Thoracic aorta (tissue), 2 donors: ENCODE data around the gene RGL1. TPM values are rescaled to one million over a fixed set of nuclear protein-coding genes. Genes with fewer than 3 reads are reported as not detected.

Experiments used
- ATAC-seq: fragments of 150-250 bp; one replicate; pipeline ENCODE4 v1.8.0; 2017; ENCODE audit warnings: low read depth; ENCODE audit not compliant: insufficient number of reproducible peaks, low FRiP score
- DNase-seq: peaks from one replicate; pipeline ENCODE4 v3.0.0-alpha.2; 2020; ENCODE audit warnings: low spot score
- H3K27ac ChIP-seq, 2 donors: fragments of 200-600 bp; sonication (generic); 1 replicate in 1 of 2; 2 replicates in 1 of 2; pipeline ENCODE4 v1.5.1; 2016; ENCODE audit warnings: mild to moderate bottlenecking in 2 of 2, moderate library complexity in 2 of 2
- H3K27me3 ChIP-seq: fragments of 200-600 bp; sonication (generic); replicated peaks from 2 replicates; pipeline ENCODE4 v1.6.0; 2016; ENCODE audit warnings: mild to moderate bottlenecking; ENCODE audit not compliant: insufficient read depth
- H3K36me3 ChIP-seq: fragments of 200-600 bp; sonication (generic); one replicate; pipeline ENCODE4 v1.5.1; 2016
- H3K4me1 ChIP-seq, 2 donors: fragments of 200-600 bp; sonication (generic); 1 replicate in 1 of 2; 2 replicates in 1 of 2; pipeline versions ENCODE4 v1.5.1 to v1.6.0; 2016; ENCODE audit warnings: low read depth in 2 of 2, mild to moderate bottlenecking in 1 of 2; ENCODE audit not compliant: control insufficient read depth in 1 of 2
- H3K4me3 ChIP-seq: fragments of 200-600 bp; sonication (generic); 2 replicates; pipeline ENCODE4 v1.5.1; 2016; ENCODE audit warnings: mild to moderate bottlenecking
- H3K9me3 ChIP-seq: fragments of 200-600 bp; sonication (generic); 2 replicates; pipeline ENCODE4 v1.5.1; 2016
- total RNA-seq, 2 donors: library from RNA; depleted of rRNA; stranded (reverse); fragments of >200 nt; gene quantifications; one replicate each; pipeline versions ENCODE4 v1.1.0 to v1.2.3, GENCODE V29; 2016
- TF ChIP-seq, protein P1 (sequence below): fragments of 200-600 bp; sonication (generic); IDR thresholded peaks from one replicate; pipeline ENCODE4 v1.5.1; 2019; ENCODE audit warnings: antibody characterized with exemption

Gene RGL1
- total RNA-seq, 2 donors from 2014 or later = 27.6 to 35.7 TPM

DNA sequence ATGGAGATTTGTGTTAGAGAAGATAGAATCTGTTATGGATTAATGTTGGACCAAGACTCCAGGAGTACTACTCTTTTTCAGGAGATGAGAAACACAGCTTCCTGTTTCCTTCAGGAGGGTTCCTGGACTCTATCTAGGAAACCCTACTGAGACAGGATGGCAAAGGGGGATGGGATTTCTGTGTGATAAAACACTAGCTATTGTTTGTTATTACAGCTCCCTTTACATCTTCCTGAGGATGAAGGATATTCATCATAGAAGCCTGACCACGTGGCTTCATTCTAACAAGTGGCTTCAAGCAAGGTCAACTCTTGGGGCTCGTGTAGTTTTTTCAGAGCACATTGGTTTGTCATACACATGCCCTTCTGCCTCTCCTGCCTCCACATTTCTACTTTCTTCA lies 33.3 kb downstream of the RGL1 start:
- TF ChIP-seq, protein P1, sequence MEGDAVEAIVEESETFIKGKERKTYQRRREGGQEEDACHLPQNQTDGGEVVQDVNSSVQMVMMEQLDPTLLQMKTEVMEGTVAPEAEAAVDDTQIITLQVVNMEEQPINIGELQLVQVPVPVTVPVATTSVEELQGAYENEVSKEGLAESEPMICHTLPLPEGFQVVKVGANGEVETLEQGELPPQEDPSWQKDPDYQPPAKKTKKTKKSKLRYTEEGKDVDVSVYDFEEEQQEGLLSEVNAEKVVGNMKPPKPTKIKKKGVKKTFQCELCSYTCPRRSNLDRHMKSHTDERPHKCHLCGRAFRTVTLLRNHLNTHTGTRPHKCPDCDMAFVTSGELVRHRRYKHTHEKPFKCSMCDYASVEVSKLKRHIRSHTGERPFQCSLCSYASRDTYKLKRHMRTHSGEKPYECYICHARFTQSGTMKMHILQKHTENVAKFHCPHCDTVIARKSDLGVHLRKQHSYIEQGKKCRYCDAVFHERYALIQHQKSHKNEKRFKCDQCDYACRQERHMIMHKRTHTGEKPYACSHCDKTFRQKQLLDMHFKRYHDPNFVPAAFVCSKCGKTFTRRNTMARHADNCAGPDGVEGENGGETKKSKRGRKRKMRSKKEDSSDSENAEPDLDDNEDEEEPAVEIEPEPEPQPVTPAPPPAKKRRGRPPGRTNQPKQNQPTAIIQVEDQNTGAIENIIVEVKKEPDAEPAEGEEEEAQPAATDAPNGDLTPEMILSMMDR = no peak
- H3K4me3 ChIP-seq = no peak overlapping the region
- H3K4me1 ChIP-seq = peaks cover 10 to 13% of the 10 kb centered on the region in 2 donors
- no peak for ATAC-seq
- H3K27me3 ChIP-seq = no peaks in the 10 kb centered on the region
- no peak overlapping the region for H3K27ac ChIP-seq
- no peaks in the 10 kb centered on the region for H3K9me3 ChIP-seq
- DNase-seq = no peak
- no peaks in the 10 kb centered on the region for H3K36me3 ChIP-seq

DNA sequence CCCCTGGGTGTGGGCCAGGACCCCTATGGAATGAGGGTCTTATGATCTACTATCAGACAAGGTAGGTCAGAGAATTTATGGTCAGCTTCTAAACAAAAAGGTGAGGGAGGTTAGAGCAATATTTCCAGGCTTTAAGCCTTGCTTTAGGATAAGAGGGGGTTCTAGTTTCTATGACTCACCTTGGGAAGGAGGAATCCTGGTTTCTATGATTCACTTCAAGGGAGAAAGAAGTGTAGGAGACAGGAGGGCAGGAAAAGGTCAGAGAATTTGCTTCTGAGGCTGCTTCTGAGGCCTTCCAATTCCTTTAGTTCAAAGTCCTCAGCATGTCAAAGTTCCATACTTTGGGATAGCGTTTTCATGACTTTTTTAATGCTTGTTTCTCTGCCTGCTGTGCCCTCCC lies 35.2 kb downstream of the RGL1 start:
- H3K27me3 ChIP-seq = no peaks in the 10 kb centered on the region
- ATAC-seq (no peak), DNase-seq (no peak)
- H3K9me3 ChIP-seq = no peaks in the 10 kb centered on the region
- H3K4me1 ChIP-seq = peaks cover 15 to 21% of the 10 kb centered on the region in 2 donors
- no peaks in the 10 kb centered on the region for H3K36me3 ChIP-seq
- H3K27ac ChIP-seq = no peak overlapping the region
- H3K4me3 ChIP-seq = no peak overlapping the region
- TF ChIP-seq, protein P1 = no peak

DNA sequence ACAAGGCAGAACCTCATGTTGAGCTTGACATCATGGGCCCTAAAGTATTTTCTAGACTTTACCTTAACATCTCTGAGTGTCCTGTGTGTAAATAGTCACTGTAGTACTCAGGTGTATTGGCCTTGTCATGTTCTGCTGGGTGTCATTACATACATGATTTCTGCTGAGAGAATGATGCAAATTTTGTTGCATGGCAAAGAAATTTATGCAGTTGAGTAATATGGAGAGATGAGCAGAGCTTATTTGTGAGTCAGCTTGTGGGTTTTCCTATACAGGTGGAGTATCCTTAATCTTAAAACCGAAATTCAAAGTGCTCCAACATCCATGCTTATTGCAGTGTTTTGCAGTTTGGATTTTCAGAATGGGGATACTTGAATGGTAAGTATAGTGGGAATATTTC lies 36.6 kb downstream of the RGL1 start:
- H3K4me1 ChIP-seq = peaks cover 15 to 21% of the 10 kb centered on the region in 2 donors
- ATAC-seq (no peak), DNase-seq (no peak)
- no peaks in the 10 kb centered on the region for H3K27me3 ChIP-seq
- TF ChIP-seq, protein P1 = no peak
- H3K4me3 ChIP-seq = no peak overlapping the region
- no peaks in the 10 kb centered on the region for H3K36me3 ChIP-seq
- H3K27ac ChIP-seq = peak overlapping the region in 1 of 2 donors; percentile 56
- H3K9me3 ChIP-seq = no peaks in the 10 kb centered on the region

DNA sequence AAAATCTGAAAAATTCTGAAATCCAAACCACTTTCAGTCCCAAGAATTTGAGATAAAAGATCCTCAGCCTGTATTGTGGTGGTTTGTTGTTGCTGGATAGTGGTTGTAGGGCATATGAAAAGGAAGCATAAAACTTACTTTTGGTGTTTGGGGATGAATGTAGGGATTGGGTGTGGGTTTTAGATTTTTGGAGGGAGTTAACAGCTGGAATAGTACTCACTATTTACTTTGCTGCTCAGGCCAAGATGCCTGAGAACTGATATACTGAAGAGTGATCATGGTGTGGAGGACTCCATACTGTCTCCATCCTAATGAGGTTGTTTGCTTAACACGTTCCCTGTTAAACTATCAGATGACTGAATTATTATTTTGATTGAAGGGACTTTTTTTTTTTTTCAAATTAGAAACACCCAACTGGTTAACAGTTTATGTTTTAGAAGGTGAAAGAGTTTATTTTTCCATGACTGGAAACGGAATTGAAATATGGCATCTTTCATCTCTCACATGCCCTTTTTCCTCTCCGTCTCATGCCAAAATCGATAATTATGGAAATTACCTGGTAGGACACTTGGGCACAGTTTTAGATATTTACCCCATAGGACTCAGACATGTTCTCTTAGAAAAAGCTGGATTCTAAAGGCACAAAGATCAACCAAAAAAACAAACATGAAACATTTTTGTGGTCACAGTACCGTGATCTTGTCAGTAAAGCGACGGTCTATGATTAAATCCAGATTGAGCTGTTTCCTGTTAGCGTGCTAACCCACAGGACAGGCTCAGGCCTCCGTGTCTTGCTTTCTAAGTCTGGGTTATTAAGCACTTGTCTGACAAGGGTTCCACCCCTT lies 37.3 kb downstream of the RGL1 start:
- ATAC-seq = no peak
- Histone ChIP-seq H3K4me3 (peak overlapping the region; percentile 53), H3K9me3 (no peaks in the 10 kb centered on the region), H3K36me3 (no peaks in the 10 kb centered on the region), H3K27ac (peak overlapping the region; percentile 56 to 57), H3K27me3 (no peaks in the 10 kb centered on the region), H3K4me1 (peaks cover 15 to 21% of the 10 kb centered on the region in 2 donors)
- no peak for DNase-seq
- TF ChIP-seq, protein P1 = no peak

DNA sequence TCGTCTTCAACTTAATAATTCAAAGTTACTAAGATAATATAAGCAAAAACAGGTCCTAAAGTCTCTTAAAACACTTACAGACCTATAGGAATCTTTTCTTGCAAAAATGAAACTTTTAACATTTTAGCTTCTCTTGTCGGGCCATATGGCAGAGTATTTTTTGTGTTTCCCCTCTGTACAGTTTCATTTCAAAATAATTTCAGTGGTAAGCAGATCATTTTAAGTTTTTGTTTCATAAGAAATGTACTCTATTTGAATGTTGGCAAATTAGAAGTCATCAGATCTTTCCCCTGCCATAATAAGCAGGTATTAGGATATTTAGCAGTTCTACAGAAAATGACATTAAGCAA lies 37.9 kb downstream of the RGL1 start:
- H3K27me3 ChIP-seq = no peaks in the 10 kb centered on the region
- DNase-seq (no peak), ATAC-seq (no peak)
- peak overlapping the region; percentile 53 for H3K4me3 ChIP-seq
- H3K36me3 ChIP-seq = no peaks in the 10 kb centered on the region
- H3K9me3 ChIP-seq = no peaks in the 10 kb centered on the region
- H3K4me1 ChIP-seq = peaks cover 15 to 21% of the 10 kb centered on the region in 2 donors
- peak overlapping the region; percentile 56 to 57 for H3K27ac ChIP-seq
- TF ChIP-seq, protein P1 = no peak
